T follicular helper cell (primary cell): ENCODE results near the gene TLE1.
"Not testable (repeated sequence)": the region's sequence is repeated elsewhere in the genome, so short reads cannot be mapped to it uniquely, and the experiment has no call there.

ENCODE experiments used
- DNase-seq: peaks from one replicate; pipeline ENCODE4 v3.0.0-alpha.2; 2020; ENCODE audit warnings: low read depth

The TLE1 gene

DNA sequence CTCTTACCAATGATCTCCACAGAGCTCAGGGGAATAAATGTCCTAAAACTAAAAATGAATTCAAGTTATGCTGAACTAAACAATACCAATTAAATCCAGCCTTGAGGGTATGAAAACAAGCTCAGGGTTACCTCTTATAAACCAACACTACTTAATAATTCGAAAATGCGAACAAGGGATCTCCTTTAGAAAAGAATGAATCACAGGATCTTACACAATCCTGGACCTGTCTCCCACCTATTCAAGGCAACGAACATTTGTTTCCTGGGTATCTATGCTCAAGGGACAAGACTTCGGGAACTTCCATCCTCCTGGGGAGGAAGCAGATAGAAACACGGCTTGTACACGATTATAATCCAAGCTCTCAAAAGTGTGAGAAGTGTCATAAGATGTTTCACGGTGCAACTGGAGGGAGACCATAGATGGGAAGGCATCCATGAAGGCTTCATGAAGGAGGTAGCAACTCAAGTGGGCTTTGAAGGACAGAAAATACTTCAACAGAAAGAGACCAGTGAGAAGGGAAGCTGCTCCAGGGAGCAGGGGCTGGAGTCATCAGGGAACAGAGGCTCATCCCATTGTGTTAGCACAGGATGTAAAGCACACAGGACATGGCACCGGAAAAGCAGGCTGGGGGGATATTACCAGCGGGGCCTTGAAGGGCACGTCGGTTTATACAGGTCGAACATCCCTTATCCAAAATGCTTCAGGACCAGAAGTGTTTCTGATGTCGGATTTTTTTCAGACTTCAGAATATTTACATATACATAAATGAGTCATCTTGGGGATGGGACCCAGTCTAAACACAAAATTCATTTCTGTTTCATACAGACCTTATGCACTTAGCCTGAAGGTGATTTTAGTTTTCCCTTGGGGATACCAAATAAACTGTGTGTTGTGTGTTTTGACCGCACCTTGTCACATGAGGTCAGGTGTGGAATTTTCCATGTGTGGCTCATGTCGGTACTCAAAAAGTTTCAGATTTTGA, 87.4 kb downstream of the TLE1 start:
- DNase-seq = no peak

GRCh38 chr9:81600631-81601030, 88.7 kb downstream of the TLE1 start:
- no peak for DNase-seq

GRCh38 chr9:81599837-81600236, 89.5 kb downstream of the TLE1 start:
- no peak for DNase-seq

DNA sequence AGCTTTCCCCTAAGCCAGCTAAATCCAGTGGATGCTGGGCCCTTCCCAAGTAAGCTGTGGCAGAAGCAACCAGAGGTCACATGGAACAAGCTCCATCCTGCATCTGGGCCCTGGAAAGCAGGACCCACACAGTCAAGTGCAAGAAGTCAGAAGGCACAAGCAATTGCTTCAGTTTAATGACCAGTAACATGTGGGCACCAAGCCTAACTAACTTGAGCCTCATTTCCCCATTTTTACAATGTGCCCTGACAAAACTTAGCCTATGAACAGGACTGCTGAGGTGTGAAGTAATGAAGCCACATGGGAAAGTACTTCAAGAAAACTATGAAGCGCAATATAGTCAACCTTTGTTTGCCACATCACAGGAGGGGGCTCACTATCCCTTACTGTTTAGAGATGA, 90.5 kb downstream of the TLE1 start:
- DNase-seq = no peak

- DNase-seq = no peak
Observed at GRCh38 chr9:81598123-81598497, 91.2 kb downstream of the TLE1 start.

DNA sequence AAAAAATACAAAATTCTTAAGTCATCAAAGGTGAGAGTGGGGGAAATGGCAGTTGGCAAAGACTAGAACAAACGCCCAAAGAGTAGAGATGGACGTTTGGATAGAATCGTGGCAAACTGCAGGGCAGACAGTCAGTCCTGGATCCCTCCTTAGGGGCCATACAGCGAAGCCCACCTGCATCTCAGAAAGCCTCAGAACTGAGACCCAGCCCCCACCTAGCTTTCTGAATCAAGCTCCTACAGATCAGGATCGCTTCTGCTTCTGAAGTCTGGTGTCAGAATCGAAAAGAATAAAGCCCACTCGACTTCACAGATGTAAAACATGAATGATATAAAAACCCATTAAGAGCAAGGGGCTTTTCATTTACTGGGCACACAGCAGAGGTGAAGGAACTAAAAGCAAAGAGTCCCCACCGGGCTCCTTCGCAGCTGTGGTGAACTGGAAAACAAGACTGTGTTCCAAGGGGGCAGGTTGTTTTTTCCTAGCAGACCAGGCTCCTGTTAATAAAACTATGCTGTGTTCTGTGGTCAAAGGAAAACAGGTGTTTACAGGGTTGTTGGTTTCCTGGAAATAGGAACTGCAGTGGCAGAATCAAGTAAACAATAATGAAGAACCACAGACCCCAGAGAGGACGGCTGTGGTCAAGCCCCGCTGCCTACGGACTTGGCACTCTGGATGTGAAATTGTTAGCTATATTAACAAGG, 91.8 kb downstream of the TLE1 start:
- no peak for DNase-seq

GRCh38 chr9:81596679-81597418, 92.5 kb downstream of the TLE1 start:
- no peak for DNase-seq

- DNase-seq = no peak
Observed at GRCh38 chr9:81595887-81596543, 93.3 kb downstream of the TLE1 start.

GRCh38 chr9:81595293-81595692, 94.1 kb downstream of the TLE1 start:
- DNase-seq = not testable (repeated sequence)

DNA sequence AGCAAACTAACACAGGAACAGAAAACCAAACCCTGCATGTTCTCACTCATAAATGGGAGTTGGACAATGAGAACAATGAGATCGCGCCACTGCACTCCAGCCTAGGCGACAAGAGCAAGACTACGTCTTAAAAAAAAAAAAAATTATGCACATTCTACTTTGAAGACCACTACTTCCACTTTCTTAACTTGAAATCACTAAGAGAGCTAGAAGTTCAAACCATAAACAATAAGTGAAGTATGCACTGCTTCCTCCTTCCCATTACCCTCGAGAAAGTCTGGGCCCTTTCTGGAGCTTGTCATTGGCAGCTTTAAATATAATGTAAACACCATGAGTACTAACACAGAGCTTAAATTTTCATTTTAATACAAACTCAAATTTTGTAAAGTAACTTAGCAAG, 94.9 kb downstream of the TLE1 start:
- DNase-seq = no peak

DNA sequence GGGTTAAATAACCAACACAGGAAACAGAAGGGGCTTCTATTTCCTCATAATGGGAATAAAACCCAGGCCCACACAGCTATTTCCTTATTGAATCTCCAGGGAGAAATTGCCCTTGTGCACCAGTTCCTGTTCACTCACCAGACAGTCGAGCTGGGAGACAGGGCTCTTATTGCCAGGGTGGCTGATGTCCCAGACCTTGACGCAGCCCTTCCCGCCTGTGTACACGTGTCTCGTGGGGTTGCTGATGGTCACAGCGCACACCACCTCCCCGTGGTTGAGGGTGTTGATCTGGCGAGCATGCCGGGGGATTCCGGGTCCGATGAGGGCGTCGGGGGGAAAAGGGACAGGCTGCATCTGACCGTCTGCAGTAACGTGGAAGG, 96.5 kb downstream of the TLE1 start:
- no peak for DNase-seq

DNA sequence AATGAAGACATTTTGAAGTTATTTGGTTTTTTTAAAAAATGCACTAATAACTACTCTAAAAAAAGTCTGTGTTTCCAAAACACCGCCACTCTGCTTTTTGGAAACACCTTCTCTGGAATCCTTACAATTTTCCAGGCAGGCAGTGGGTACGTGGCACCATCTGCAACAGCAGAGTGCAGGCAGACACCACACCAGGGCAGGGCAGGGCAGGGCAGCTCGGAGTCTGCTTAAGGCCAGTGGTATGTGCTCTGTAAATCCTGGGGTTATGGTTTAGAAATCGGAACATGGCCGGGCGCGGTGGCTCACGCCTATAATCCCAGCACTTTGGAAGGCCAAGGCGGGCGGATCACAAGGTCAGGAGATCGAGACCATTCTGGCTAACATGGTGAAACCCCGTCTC, 97.6 kb downstream of the TLE1 start:
- no peak for DNase-seq

- no peak for DNase-seq
Observed at GRCh38 chr9:81590688-81591087, 98.7 kb downstream of the TLE1 start.

DNA sequence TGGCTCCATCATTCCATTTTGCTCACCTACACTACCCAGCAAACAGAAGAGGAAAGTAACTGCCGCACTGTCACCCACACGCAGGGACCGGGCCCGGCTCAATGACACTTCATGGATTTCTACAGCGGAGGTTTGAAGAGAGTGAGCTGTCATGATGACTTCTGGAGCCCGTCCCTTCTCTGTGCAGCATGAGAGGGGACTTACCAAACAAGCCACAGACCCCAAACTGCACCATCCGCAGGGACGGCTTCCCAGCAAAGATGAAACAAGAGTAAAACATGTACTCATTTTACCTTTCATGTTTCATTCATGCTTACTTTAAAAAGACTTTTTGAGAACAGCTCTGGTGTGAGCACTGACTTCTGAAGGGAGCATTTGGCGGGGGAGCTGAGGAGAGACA, 99.5 kb downstream of the TLE1 start:
- DNase-seq = no peak

DNA sequence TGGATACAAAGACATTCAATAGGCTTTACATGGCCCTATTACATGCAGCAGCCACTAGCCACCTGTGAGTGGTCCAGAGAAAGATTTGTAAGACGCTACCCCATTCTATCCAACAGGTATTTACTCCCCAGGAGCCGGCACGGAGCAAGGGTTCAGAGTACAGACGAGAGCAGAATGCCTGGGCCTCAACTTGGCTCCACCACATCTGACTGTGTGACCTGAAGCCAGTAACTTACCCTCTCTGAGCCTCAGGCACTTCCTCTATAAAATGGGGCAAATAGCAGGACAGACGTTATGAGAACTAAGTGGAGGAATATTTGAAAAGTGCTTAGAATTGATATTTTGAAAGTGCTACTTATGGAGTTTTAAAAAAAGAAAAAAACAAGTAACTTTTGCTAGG, 100.0 kb downstream of the TLE1 start:
- no peak for DNase-seq

DNA sequence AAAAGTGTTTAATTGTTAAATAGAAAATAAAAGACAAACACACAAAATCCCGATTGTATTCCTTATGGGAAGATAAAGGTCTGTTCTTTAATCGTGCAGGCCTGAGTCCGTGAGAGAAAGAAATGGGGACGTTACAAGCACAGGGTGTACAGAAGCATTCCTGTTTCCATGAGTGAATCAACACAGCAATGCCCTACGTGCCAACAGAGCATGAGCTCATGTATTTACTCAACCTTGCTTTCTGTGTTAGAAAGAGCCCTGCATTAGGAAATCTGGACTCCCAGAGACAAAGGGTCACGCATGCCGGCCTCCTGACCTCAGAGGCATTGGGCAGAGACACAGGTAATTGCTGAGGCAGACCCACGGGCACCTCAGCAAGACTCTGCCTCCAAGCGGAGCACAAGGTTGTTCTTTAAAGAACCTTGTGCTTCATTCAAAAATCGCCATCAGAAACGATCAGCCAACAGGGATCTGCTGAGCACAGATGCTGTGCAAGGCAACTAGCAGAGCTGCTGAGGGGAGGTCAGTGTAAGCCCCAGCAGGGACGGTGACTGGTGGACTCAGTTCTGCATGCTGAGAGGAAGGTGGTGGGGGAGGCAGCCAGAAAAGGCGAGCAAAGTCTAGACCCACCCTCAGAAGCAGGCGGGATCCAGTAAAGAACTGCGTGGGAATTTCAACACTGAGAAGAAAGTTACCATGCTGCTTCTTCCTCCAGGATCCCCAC, 101.0 kb downstream of the TLE1 start:
- no peak for DNase-seq

DNA sequence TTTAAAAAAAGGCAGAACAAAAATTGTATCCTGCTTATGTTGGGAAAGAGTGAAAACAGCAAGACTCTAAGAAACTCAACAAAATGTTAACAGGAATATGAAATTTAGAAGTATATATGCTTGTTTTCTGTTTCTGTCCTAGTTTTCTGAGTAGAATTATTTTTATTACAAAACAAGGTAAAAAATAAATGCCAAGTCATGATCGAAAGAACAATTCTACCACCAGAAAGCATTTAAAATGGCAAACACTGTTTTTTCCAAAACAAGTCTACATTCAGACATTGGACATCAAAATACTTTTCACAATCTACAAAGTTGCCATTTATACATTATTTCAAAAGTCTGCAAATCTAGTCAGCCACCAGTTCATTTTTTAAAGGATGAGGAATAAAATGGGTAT, 102.6 kb downstream of the TLE1 start:
- no peak for DNase-seq

DNA sequence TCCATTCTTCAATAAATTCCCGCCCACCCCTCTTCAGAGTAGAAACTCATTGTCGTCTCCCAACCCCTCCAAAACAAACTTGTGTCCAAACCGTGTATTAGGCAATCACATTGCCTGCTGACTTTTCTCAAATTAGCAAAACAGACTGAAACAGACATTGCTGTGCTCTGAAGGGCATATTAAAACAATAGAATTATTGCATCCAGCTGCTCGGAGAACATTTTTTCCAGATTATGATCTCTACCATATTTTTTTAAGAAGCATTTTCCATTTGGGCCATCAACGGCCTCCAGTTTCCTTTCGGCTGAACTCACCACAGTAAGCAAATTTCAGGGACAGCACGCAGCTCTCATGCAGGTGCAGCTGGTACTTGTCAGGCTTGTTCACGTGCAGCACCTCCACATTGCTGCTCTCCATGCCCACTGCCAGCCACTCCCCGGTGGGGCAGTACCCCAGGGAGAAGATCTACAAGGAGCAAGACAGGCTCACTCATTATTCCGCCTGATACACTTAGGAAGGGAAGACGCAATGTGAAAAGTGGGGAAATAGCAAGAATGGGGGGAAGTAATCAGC, 104.1 kb downstream of the TLE1 start:
- DNase-seq = no peak

DNA sequence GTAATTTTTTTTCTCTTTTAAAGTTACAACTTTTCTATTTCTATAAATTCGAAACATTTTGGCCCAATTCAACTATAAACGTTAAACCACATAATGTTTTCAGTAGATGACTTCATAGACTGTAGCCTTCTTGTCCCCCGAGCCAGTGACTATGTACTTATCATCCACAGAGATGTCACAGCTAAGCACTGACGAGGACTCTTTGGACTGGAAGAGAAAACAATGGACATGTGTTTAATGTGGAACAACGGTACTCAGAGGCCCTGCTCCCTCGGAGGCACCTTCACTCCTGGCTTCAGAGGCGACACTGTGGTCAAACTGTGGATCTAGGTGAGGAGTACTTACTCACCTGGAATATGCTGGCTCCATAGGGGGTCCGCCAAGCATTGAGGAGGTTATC, 105.2 kb downstream of the TLE1 start:
- no peak for DNase-seq

GRCh38 chr9:81581986-81582385, 107.4 kb downstream of the TLE1 start:
- DNase-seq = no peak

GRCh38 chr9:81579381-81579780, 110.0 kb downstream of the TLE1 start:
- DNase-seq = no peak
